GM23338 (cell line): ENCODE results near the gene IMMP2L. TPM values are rescaled to one million over a fixed set of nuclear protein-coding genes. Genes with fewer than 3 reads are reported as not detected.

ENCODE experiments used
- ATAC-seq: fragments of 200-7000 bp; cut with Tn5 transposase; 3 replicates; pipeline ENCODE4 v1.9.1; 2020
- DNase-seq: peaks from one replicate; pipeline ENCODE4 v3.0.0-alpha.2; 2015; ENCODE audit warnings: low spot score
- H2AFZ ChIP-seq: fragments of 200-600 bp; sonication (generic); 2 replicates; pipeline ENCODE4 v1.8.0; 2016; ENCODE audit warnings: antibody characterized with exemption, mild to moderate bottlenecking, moderate library complexity
- H3F3A ChIP-seq: fragments of 200-600 bp; sonication (generic); replicated peaks from 2 replicates; pipeline ENCODE4 v1.8.0; 2017; ENCODE audit warnings: antibody characterized with exemption, mixed run types, low read depth
- H3K27ac ChIP-seq: fragments of 200-600 bp; sonication (generic); 2 replicates; pipeline ENCODE4 v1.6.1; 2016; ENCODE audit warnings: low read depth
- H3K27me3 ChIP-seq: fragments of 200-600 bp; sonication (generic); 2 replicates; pipeline ENCODE4 v1.8.0; 2016; ENCODE audit warnings: mild to moderate bottlenecking, mixed run types, moderate library complexity; ENCODE audit not compliant: insufficient read depth
- H3K36me3 ChIP-seq: fragments of 200-600 bp; sonication (generic); 2 replicates; pipeline ENCODE4 v1.8.0; 2016; ENCODE audit warnings: mild to moderate bottlenecking; ENCODE audit not compliant: insufficient read depth
- H3K4me1 ChIP-seq: fragments of 200-600 bp; sonication (generic); 2 replicates; pipeline ENCODE4 v1.8.0; 2016; ENCODE audit warnings: mild to moderate bottlenecking, moderate library complexity; ENCODE audit not compliant: insufficient read depth
- H3K4me2 ChIP-seq: fragments of 200-600 bp; sonication (generic); 2 replicates; pipeline ENCODE4 v1.7.1; 2017; ENCODE audit warnings: mixed run types
- H3K4me3 ChIP-seq: fragments of 200-600 bp; sonication (generic); 2 replicates; pipeline ENCODE4 v1.6.1; 2016; ENCODE audit warnings: mixed run types
- H3K79me2 ChIP-seq: fragments of 200-600 bp; sonication (generic); replicated peaks from 2 replicates; pipeline ENCODE4 v1.8.0; 2017; ENCODE audit warnings: mild to moderate bottlenecking; ENCODE audit not compliant: insufficient read depth
- H3K9me2 ChIP-seq: fragments of 200-600 bp; sonication (generic); 2 replicates; pipeline ENCODE4 v1.8.0; 2017; ENCODE audit not compliant: insufficient read depth
- H4K20me1 ChIP-seq: fragments of 200-600 bp; sonication (generic); replicated peaks from 2 replicates; pipeline ENCODE4 v1.8.0; 2017; ENCODE audit warnings: mild to moderate bottlenecking; ENCODE audit not compliant: insufficient read depth
- H3K27ac Mint-ChIP-seq: 2 replicates; pipeline ENCODE4 v1.8.0; 2020; ENCODE audit warnings: inconsistent platforms, mild to moderate bottlenecking, moderate library complexity, mixed read lengths
- H3K27me3 Mint-ChIP-seq: 3 replicates; pipeline ENCODE4 v1.8.0; 2022; ENCODE audit warnings: low read depth, mild to moderate bottlenecking, moderate library complexity, mixed read lengths, inconsistent platforms; ENCODE audit not compliant: insufficient read depth, poor library complexity
- H3K36me3 Mint-ChIP-seq: 3 replicates; pipeline ENCODE4 v1.8.0; 2021; ENCODE audit warnings: low read depth, mild to moderate bottlenecking, inconsistent platforms, moderate library complexity, mixed read lengths
- H3K4me1 Mint-ChIP-seq: 3 replicates; pipeline ENCODE4 v1.8.0; 2020; ENCODE audit warnings: mild to moderate bottlenecking, inconsistent platforms, mixed read lengths
- H3K4me3 Mint-ChIP-seq: 3 replicates; pipeline ENCODE4 v1.8.0; 2021; ENCODE audit warnings: moderate library complexity, mild to moderate bottlenecking, inconsistent platforms, mixed read lengths
- H3K9me3 Mint-ChIP-seq: 3 replicates; pipeline ENCODE4 v1.8.0; 2020; ENCODE audit warnings: moderate library complexity, mild to moderate bottlenecking, inconsistent platforms, mixed read lengths
- CREB1 ChIP-seq: fragments of 250-450 bp; sonication (Bioruptor Pico); IDR thresholded peaks from 2 replicates; pipeline ENCODE4 v1.5.0; 2020; ENCODE audit warnings: low read depth, mild to moderate bottlenecking, moderate library complexity
- ETS1 ChIP-seq: IDR thresholded peaks from 2 replicates; pipeline ENCODE4 v1.6.1; 2016; ENCODE audit warnings: antibody characterized with exemption
- EZH2 ChIP-seq: fragments of 200-600 bp; sonication (generic); IDR thresholded peaks from one replicate; pipeline ENCODE4 v1.8.0; 2017; ENCODE audit warnings: antibody characterized with exemption, mild to moderate bottlenecking, low read depth; ENCODE audit not compliant: unreplicated experiment
- EZH2phosphoT487 ChIP-seq: fragments of 200-600 bp; sonication (generic); IDR thresholded peaks from one replicate; pipeline ENCODE4 v1.8.1; 2018; ENCODE audit warnings: antibody characterized with exemption; ENCODE audit not compliant: unreplicated experiment
- JUNB ChIP-seq: IDR thresholded peaks from one replicate; pipeline ENCODE4 v1.6.1; 2016; ENCODE audit warnings: antibody characterized with exemption; ENCODE audit not compliant: unreplicated experiment
- NANOG ChIP-seq: IDR thresholded peaks from 2 replicates; pipeline ENCODE4 v1.6.1; 2016; ENCODE audit warnings: antibody characterized with exemption, borderline replicate concordance
- POLR2AphosphoS5 ChIP-seq: IDR thresholded peaks from 2 replicates; pipeline ENCODE4 v1.6.1; 2016; ENCODE audit warnings: antibody characterized with exemption, low read depth
- STAT1 ChIP-seq: IDR thresholded peaks from one replicate; pipeline ENCODE4 v1.6.1; 2016; ENCODE audit warnings: antibody characterized with exemption; ENCODE audit not compliant: unreplicated experiment
- ZNF114 ChIP-seq: fragments of 250-450 bp; sonication (Bioruptor Pico); IDR thresholded peaks from 2 replicates; pipeline ENCODE4 v1.5.0; 2020; ENCODE audit warnings: mild to moderate bottlenecking, moderate library complexity
- ZNF331 ChIP-seq: fragments of 250-450 bp; sonication (Bioruptor Pico); IDR thresholded peaks from 2 replicates; pipeline ENCODE4 v1.5.0; 2020; ENCODE audit warnings: low read depth, mild to moderate bottlenecking, moderate library complexity
- polyA plus RNA-seq: library from polyadenylated mRNA; unstranded; fragments of >200 nt; fragmentation: Nextera tagmentation; extraction: Ambion mirVana; gene quantifications from 2 replicates; pipeline ENCODE4 v1.2.1, GENCODE V29; 2016
- total RNA-seq: library from RNA; depleted of rRNA; stranded (reverse); fragments of >200 nt; shearing (Covaris generic); gene quantifications from 2 replicates; pipeline ENCODE4 v1.2.3, GENCODE V29; 2014
- TF ChIP-seq, protein P1 (sequence below): fragments of 250-450 bp; sonication (Bioruptor Pico); IDR thresholded peaks from 2 replicates; pipeline ENCODE4 v1.5.0; 2020; ENCODE audit warnings: mild to moderate bottlenecking, moderate library complexity
- TF ChIP-seq, protein P2 (sequence below), 2 experiments: fragments of 200-600 bp in 1 of 2; sonication (generic) in 1 of 2; conservative IDR thresholded peaks; 2 replicates each; pipeline versions ENCODE4 v1.5.1 to v1.6.1; 2016 to 2017; ENCODE audit warnings: antibody characterized with exemption in 2 of 2, low read depth in 2 of 2, mild to moderate bottlenecking in 2 of 2, moderate library complexity in 1 of 2
- TF ChIP-seq, protein P3 (sequence below): IDR thresholded peaks from one replicate; pipeline ENCODE4 v1.6.1; 2018; ENCODE audit warnings: antibody characterized with exemption; ENCODE audit not compliant: unreplicated experiment

IMMP2L gene
- total and polyA plus RNA-seq, 2 experiments from 2014 or later = 7.3 to 14.0 TPM

GRCh38 chr7:111528331-111528730 is 34.0 kb downstream of the IMMP2L start:
- Histone ChIP-seq H3K9me2 (peaks cover 8% of the 10 kb centered on the region; the same call in 1 of the 2 replicates), H2AFZ (no peak overlapping the region), H4K20me1 (no peaks in the 10 kb centered on the region), H3K79me2 (no peaks in the 10 kb centered on the region), H3F3A (no peaks in the 10 kb centered on the region), H3K36me3 (no peaks in the 10 kb centered on the region), H3K27ac (no peak overlapping the region), H3K27me3 (no peaks in the 10 kb centered on the region), H3K4me1 (no peaks in the 10 kb centered on the region), H3K4me3 (no peak overlapping the region), H3K4me2 (no peak overlapping the region)
- Mint-ChIP-seq H3K27me3 (no peaks in the 10 kb centered on the region), H3K4me1 (peaks cover 2% of the 10 kb centered on the region; the same call in 1 of the 3 replicates), H3K4me3 (no peak overlapping the region), H3K36me3 (no peaks in the 10 kb centered on the region), H3K27ac (no peak overlapping the region), H3K9me3 (no peaks in the 10 kb centered on the region)
- DNase-seq (no peak), ATAC-seq (no peak)
- TF ChIP-seq, protein P1, sequence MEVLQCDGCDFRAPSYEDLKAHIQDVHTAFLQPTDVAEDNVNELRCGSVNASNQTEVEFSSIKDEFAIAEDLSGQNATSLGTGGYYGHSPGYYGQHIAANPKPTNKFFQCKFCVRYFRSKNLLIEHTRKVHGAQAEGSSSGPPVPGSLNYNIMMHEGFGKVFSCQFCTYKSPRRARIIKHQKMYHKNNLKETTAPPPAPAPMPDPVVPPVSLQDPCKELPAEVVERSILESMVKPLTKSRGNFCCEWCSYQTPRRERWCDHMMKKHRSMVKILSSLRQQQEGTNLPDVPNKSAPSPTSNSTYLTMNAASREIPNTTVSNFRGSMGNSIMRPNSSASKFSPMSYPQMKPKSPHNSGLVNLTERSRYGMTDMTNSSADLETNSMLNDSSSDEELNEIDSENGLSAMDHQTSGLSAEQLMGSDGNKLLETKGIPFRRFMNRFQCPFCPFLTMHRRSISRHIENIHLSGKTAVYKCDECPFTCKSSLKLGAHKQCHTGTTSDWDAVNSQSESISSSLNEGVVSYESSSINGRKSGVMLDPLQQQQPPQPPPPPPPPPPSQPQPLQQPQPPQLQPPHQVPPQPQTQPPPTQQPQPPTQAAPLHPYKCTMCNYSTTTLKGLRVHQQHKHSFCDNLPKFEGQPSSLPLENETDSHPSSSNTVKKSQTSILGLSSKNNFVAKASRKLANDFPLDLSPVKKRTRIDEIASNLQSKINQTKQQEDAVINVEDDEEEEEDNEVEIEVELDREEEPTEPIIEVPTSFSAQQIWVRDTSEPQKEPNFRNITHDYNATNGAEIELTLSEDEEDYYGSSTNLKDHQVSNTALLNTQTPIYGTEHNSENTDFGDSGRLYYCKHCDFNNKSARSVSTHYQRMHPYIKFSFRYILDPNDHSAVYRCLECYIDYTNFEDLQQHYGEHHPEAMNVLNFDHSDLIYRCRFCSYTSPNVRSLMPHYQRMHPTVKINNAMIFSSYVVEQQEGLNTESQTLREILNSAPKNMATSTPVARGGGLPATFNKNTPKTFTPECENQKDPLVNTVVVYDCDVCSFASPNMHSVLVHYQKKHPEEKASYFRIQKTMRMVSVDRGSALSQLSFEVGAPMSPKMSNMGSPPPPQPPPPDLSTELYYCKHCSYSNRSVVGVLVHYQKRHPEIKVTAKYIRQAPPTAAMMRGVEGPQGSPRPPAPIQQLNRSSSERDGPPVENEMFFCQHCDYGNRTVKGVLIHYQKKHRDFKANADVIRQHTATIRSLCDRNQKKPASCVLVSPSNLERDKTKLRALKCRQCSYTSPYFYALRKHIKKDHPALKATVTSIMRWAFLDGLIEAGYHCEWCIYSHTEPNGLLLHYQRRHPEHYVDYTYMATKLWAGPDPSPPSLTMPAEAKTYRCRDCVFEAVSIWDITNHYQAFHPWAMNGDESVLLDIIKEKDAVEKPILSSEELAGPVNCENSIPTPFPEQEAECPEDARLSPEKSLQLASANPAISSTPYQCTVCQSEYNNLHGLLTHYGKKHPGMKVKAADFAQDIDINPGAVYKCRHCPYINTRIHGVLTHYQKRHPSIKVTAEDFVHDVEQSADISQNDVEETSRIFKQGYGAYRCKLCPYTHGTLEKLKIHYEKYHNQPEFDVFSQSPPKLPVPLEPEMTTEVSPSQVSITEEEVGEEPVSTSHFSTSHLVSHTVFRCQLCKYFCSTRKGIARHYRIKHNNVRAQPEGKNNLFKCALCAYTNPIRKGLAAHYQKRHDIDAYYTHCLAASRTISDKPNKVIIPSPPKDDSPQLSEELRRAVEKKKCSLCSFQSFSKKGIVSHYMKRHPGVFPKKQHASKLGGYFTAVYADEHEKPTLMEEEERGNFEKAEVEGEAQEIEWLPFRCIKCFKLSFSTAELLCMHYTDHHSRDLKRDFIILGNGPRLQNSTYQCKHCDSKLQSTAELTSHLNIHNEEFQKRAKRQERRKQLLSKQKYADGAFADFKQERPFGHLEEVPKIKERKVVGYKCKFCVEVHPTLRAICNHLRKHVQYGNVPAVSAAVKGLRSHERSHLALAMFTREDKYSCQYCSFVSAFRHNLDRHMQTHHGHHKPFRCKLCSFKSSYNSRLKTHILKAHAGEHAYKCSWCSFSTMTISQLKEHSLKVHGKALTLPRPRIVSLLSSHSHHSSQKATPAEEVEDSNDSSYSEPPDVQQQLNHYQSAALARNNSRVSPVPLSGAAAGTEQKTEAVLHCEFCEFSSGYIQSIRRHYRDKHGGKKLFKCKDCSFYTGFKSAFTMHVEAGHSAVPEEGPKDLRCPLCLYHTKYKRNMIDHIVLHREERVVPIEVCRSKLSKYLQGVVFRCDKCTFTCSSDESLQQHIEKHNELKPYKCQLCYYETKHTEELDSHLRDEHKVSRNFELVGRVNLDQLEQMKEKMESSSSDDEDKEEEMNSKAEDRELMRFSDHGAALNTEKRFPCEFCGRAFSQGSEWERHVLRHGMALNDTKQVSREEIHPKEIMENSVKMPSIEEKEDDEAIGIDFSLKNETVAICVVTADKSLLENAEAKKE = no peak
- TF ChIP-seq STAT1 (no peak), ZNF331 (CRISPR knock-in tag) (no peak), ETS1 (no peak), EZH2phosphoT487 (no peak), POLR2AphosphoS5 (no peak), EZH2 (no peak), ZNF114 (no peak), JUNB (no peak), NANOG (no peak), CREB1 (CRISPR knock-in tag) (no peak)
- TF ChIP-seq, protein P2, sequence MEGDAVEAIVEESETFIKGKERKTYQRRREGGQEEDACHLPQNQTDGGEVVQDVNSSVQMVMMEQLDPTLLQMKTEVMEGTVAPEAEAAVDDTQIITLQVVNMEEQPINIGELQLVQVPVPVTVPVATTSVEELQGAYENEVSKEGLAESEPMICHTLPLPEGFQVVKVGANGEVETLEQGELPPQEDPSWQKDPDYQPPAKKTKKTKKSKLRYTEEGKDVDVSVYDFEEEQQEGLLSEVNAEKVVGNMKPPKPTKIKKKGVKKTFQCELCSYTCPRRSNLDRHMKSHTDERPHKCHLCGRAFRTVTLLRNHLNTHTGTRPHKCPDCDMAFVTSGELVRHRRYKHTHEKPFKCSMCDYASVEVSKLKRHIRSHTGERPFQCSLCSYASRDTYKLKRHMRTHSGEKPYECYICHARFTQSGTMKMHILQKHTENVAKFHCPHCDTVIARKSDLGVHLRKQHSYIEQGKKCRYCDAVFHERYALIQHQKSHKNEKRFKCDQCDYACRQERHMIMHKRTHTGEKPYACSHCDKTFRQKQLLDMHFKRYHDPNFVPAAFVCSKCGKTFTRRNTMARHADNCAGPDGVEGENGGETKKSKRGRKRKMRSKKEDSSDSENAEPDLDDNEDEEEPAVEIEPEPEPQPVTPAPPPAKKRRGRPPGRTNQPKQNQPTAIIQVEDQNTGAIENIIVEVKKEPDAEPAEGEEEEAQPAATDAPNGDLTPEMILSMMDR (conservative IDR thresholded peaks at IDR 0.05; ENCODE audit: low read depth in 2 of 2) = no peak
- TF ChIP-seq, protein P3, sequence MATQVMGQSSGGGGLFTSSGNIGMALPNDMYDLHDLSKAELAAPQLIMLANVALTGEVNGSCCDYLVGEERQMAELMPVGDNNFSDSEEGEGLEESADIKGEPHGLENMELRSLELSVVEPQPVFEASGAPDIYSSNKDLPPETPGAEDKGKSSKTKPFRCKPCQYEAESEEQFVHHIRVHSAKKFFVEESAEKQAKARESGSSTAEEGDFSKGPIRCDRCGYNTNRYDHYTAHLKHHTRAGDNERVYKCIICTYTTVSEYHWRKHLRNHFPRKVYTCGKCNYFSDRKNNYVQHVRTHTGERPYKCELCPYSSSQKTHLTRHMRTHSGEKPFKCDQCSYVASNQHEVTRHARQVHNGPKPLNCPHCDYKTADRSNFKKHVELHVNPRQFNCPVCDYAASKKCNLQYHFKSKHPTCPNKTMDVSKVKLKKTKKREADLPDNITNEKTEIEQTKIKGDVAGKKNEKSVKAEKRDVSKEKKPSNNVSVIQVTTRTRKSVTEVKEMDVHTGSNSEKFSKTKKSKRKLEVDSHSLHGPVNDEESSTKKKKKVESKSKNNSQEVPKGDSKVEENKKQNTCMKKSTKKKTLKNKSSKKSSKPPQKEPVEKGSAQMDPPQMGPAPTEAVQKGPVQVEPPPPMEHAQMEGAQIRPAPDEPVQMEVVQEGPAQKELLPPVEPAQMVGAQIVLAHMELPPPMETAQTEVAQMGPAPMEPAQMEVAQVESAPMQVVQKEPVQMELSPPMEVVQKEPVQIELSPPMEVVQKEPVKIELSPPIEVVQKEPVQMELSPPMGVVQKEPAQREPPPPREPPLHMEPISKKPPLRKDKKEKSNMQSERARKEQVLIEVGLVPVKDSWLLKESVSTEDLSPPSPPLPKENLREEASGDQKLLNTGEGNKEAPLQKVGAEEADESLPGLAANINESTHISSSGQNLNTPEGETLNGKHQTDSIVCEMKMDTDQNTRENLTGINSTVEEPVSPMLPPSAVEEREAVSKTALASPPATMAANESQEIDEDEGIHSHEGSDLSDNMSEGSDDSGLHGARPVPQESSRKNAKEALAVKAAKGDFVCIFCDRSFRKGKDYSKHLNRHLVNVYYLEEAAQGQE = no peak
